ENCODE results near the gene LEKR1.

The LEKR1 gene

GRCh38 chr3:157065201-157065600 lies 239.0 kb downstream of the LEKR1 start:
- H4K20me1 ChIP-seq (ENCODE audit: insufficient read depth, low read length), result no peaks in the 10 kb centered on the region
- peaks cover 31% of the 10 kb centered on the region for H3K4me1 ChIP-seq (ENCODE audit: low read length)
- H3K9ac ChIP-seq (ENCODE audit: low read length), result no peak overlapping the region
- H3K4me2 ChIP-seq (ENCODE audit: low read depth, low read length), result no peak overlapping the region
- no peaks in the 10 kb centered on the region for H3F3A ChIP-seq (ENCODE audit: insufficient read depth, low read length)
- no peak overlapping the region for H3K4me3 ChIP-seq (ENCODE audit: low read length)
- no peak overlapping the region for H2AFZ ChIP-seq (ENCODE audit: low read length)
- H3K27ac ChIP-seq (ENCODE audit: low read length), result no peak overlapping the region
- no peaks in the 10 kb centered on the region for H3K27me3 ChIP-seq (replicated peaks; ENCODE audit: insufficient read depth, low read length)
- H3K9me2 ChIP-seq (replicated peaks; ENCODE audit: insufficient read depth, low read length), result no peaks in the 10 kb centered on the region
- H3K79me2 ChIP-seq (ENCODE audit: low read length), result no peaks in the 10 kb centered on the region
- DNase-seq, result no peak
- no peaks in the 10 kb centered on the region for H3K9me3 ChIP-seq (replicated peaks; ENCODE audit: insufficient read depth, low read length)
- H3K36me3 ChIP-seq (replicated peaks; ENCODE audit: insufficient read depth, low read length), result no peaks in the 10 kb centered on the region
- TF ChIP-seq EZH2phosphoT487 (IDR thresholded peaks at IDR 0.05; ENCODE audit: low read length) (no peak), CTCF (IDR thresholded peaks at IDR 0.05; ENCODE audit: low read length) (no peak), EZH2 (optimal IDR thresholded peaks at IDR 0.05; ENCODE audit: low read depth, low read length) (no peak)

- H3K9me2 ChIP-seq (replicated peaks; ENCODE audit: insufficient read depth, low read length), result no peaks in the 10 kb centered on the region
- H3F3A ChIP-seq (ENCODE audit: insufficient read depth, low read length), result no peaks in the 10 kb centered on the region
- no peaks in the 10 kb centered on the region for H3K36me3 ChIP-seq (replicated peaks; ENCODE audit: insufficient read depth, low read length)
- H3K4me2 ChIP-seq (ENCODE audit: low read depth, low read length), result peak overlapping the region; percentile 9; the same call in 1 of the 2 replicates
- H3K4me3 ChIP-seq (ENCODE audit: low read length), result no peak overlapping the region
- peaks cover 31% of the 10 kb centered on the region for H3K4me1 ChIP-seq (ENCODE audit: low read length)
- H4K20me1 ChIP-seq (ENCODE audit: insufficient read depth, low read length), result no peaks in the 10 kb centered on the region
- no peaks in the 10 kb centered on the region for H3K79me2 ChIP-seq (ENCODE audit: low read length)
- peak overlapping the region; percentile 31; the same call in 1 of the 2 replicates for H3K27ac ChIP-seq (ENCODE audit: low read length)
- H2AFZ ChIP-seq (ENCODE audit: low read length), result peak overlapping the region; percentile 22
- DNase-seq, result no peak
- no peak for TF ChIP-seq EZH2phosphoT487 (IDR thresholded peaks at IDR 0.05; ENCODE audit: low read length)
- no peak for TF ChIP-seq EZH2 (optimal IDR thresholded peaks at IDR 0.05; ENCODE audit: low read depth, low read length)
- no peak for TF ChIP-seq CTCF (IDR thresholded peaks at IDR 0.05; ENCODE audit: low read length)
- H3K9ac ChIP-seq (ENCODE audit: low read length), result no peak overlapping the region
- H3K9me3 ChIP-seq (replicated peaks; ENCODE audit: insufficient read depth, low read length), result no peaks in the 10 kb centered on the region
- no peaks in the 10 kb centered on the region for H3K27me3 ChIP-seq (replicated peaks; ENCODE audit: insufficient read depth, low read length)
These were observed 240.4 kb downstream of the LEKR1 start for GRCh38 chr3:157066335-157067098.

- Histone ChIP-seq H3K27me3 (replicated peaks; ENCODE audit: insufficient read depth, low read length) (no peaks in the 10 kb centered on the region), H3K4me2 (ENCODE audit: low read depth, low read length) (peak overlapping the region; percentile 9; the same call in 1 of the 2 replicates), H3K27ac (ENCODE audit: low read length) (peak overlapping the region; percentile 31; the same call in 1 of the 2 replicates), H3K4me1 (ENCODE audit: low read length) (peaks cover 31% of the 10 kb centered on the region), H4K20me1 (ENCODE audit: insufficient read depth, low read length) (no peaks in the 10 kb centered on the region), H2AFZ (ENCODE audit: low read length) (peak overlapping the region; percentile 22), H3K4me3 (ENCODE audit: low read length) (no peak overlapping the region), H3K79me2 (ENCODE audit: low read length) (no peaks in the 10 kb centered on the region), H3K9me2 (replicated peaks; ENCODE audit: insufficient read depth, low read length) (no peaks in the 10 kb centered on the region), H3K36me3 (replicated peaks; ENCODE audit: insufficient read depth, low read length) (no peaks in the 10 kb centered on the region), H3F3A (ENCODE audit: insufficient read depth, low read length) (no peaks in the 10 kb centered on the region), H3K9ac (ENCODE audit: low read length) (no peak overlapping the region), H3K9me3 (replicated peaks; ENCODE audit: insufficient read depth, low read length) (no peaks in the 10 kb centered on the region)
- DNase-seq, result peak; percentile 82
- TF ChIP-seq EZH2phosphoT487 (IDR thresholded peaks at IDR 0.05; ENCODE audit: low read length) (no peak), EZH2 (optimal IDR thresholded peaks at IDR 0.05; ENCODE audit: low read depth, low read length) (no peak), CTCF (IDR thresholded peaks at IDR 0.05; ENCODE audit: low read length) (peak; percentile 32)
These were observed 241.0 kb downstream of the LEKR1 start for GRCh38 chr3:157067114-157067513.
